ENCODE measurements around the gene LGALS3BP. TPM values are rescaled to one million over a fixed set of nuclear protein-coding genes. Genes with fewer than 3 reads are reported as not detected.

The LGALS3BP gene
- total and polyA plus RNA-seq, 12 donors = 196 to 852 (median 545) TPM

DNA sequence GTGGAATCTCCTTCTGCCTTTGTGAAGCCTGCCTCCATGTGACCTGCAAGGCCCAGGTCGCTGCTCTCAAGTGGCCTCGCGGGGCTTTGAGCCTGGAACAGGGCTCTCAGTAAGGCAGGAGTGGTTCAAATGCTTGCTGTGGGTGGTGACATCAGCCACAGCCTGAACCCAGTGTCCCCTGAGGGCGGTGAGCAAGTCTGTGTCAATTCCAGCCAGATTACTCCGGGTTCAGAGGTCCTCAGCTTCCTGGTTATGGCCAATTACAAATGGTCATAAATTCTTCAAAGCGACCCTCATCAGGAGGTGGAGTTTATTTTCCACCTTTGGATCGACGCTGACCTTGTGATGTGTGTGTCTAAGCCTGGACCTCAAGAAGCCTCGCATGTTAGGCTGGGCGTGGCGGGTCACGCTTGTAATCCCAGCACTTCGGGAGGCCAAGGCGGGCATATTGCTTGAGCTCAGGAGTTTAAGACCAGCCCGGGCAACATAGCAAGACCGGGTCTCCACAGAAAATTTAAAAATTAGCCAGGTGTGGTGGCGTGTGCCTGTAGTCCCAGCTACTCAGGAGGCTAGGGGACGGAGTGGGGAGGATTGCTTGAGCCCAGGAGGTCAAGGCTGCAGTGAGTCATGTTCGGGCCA is 17.3 kb downstream of the LGALS3BP start:
- Histone ChIP-seq H3K4me3 (no peak overlapping the region), H3K36me3 (peaks cover 0 to 12% (median 0%) of the 10 kb centered on the region in 9 donors), H3K4me1 (peaks cover 0 to 13% (median 0%) of the 10 kb centered on the region in 9 donors), H3K9me3 (no peaks in the 10 kb centered on the region), H3K27ac (no peak overlapping the region), H3K27me3 (no peaks in the 10 kb centered on the region)
- intact Hi-C loops (cut with DNase I) = no loop called here
- DNase-seq = no peak
- 82 to 84% methylated on average over 19 of the region's 19 CpGs for WGBS, 2 donors
- TF ChIP-seq, protein P1, sequence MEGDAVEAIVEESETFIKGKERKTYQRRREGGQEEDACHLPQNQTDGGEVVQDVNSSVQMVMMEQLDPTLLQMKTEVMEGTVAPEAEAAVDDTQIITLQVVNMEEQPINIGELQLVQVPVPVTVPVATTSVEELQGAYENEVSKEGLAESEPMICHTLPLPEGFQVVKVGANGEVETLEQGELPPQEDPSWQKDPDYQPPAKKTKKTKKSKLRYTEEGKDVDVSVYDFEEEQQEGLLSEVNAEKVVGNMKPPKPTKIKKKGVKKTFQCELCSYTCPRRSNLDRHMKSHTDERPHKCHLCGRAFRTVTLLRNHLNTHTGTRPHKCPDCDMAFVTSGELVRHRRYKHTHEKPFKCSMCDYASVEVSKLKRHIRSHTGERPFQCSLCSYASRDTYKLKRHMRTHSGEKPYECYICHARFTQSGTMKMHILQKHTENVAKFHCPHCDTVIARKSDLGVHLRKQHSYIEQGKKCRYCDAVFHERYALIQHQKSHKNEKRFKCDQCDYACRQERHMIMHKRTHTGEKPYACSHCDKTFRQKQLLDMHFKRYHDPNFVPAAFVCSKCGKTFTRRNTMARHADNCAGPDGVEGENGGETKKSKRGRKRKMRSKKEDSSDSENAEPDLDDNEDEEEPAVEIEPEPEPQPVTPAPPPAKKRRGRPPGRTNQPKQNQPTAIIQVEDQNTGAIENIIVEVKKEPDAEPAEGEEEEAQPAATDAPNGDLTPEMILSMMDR (IDR thresholded peaks at IDR 0.05) = no peak
- peak in 1 of 8 donors; percentile 45 for ATAC-seq

DNA sequence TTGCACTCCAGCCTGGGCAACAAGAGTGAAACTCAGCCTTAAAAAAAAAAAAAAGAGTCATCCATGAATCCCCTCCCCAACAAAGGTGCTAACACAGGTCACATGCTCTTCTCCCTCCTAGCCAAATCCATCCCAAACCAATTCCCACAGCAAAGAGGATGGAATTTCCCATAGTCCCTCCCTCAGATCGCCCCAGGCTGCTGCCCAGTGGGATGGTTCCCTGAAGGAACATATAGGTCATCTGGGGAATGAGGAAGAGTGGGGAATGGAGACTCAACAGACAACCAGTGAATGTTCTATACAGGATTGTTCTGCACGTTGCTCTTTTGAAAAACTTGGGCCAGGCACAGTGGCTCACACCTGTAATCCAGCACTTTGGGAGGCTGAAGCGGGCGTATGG is 18.2 kb downstream of the LGALS3BP start:
- no peak overlapping the region for H3K4me3 ChIP-seq
- no peak for DNase-seq
- peaks cover 0 to 4% (median 0%) of the 10 kb centered on the region in 9 donors for H3K36me3 ChIP-seq
- WGBS, 2 donors = 92 to 96% methylated on average over 4 of the region's 4 CpGs
- no peaks in the 10 kb centered on the region for H3K27me3 ChIP-seq
- intact Hi-C loops (cut with DNase I) = no loop called here
- no peak for ATAC-seq
- no peaks in the 10 kb centered on the region for H3K9me3 ChIP-seq
- no peak overlapping the region for H3K27ac ChIP-seq
- TF ChIP-seq, protein P1 (IDR thresholded peaks at IDR 0.05) = no peak
- H3K4me1 ChIP-seq = peaks cover 0 to 13% (median 0%) of the 10 kb centered on the region in 9 donors

DNA sequence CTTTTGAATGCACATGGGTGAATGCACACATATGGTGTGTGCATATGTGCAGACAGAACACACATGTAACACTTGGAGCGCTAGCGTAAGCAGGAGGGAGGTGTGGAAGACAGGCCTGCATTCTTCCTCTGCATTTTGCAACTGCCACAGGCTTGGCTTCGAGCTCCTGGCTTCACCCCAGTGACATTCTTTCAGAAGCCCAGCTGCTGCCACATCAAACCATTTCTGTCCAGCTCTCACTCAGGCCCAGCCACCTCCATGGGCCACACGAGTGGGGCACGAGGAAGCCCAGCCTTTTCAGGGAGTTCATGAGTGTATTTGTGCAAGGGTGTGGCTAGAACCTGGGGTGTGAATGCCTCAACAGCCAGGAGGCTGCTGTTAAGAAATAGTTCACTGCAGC is 18.8 kb downstream of the LGALS3BP start:
- 43 to 61% methylated on average over 5 of the region's 5 CpGs for WGBS, 2 donors
- H3K27ac ChIP-seq = peak overlapping the region in 1 of 10 donors; percentile 35
- H3K4me1 ChIP-seq = peaks cover 0 to 13% (median 0%) of the 10 kb centered on the region in 9 donors
- peak; percentile 51 to 92 (median 77) for ATAC-seq
- H3K9me3 ChIP-seq = no peaks in the 10 kb centered on the region
- intact Hi-C loops (cut with DNase I) = no loop called here
- H3K27me3 ChIP-seq = no peaks in the 10 kb centered on the region
- H3K36me3 ChIP-seq = no peaks in the 10 kb centered on the region
- peak in 1 of 2 donors; percentile 57 for DNase-seq
- TF ChIP-seq, protein P1 (IDR thresholded peaks at IDR 0.05) = no peak
- H3K4me3 ChIP-seq = no peak overlapping the region

DNA sequence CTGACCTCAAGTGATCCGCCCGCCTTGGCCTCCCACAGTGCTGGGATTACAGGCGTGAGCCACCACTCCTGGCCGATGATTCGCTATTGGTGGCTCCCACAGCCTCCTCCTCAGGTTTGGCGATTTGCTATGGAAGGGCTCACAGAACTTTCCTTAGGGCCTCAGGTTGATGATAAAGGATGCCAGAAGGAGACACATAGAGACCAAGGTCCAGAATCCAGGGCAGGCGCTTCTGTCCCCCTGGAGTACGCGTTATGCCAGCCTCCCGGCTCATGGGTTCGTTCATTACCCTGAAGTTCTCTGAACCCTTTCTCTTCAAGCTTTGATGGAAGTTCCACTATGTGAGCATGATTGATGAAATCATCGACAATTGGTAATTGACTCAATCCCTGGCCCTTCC is 19.9 kb downstream of the LGALS3BP start:
- H3K36me3 ChIP-seq = no peaks in the 10 kb centered on the region

More for the DNA sequence above, 19.9 kb downstream of the LGALS3BP start:
- Histone ChIP-seq H3K27ac (no peak overlapping the region), H3K4me3 (no peak overlapping the region), H3K27me3 (no peaks in the 10 kb centered on the region), H3K4me1 (peaks cover 0 to 13% (median 0%) of the 10 kb centered on the region in 9 donors), H3K9me3 (no peaks in the 10 kb centered on the region)
- TF ChIP-seq, protein P1 (IDR thresholded peaks at IDR 0.05) = no peak
- intact Hi-C loops (cut with DNase I) = no loop called here
- no peak for ATAC-seq
- no peak for DNase-seq
- 96 to 97% methylated on average over 12 of the region's 12 CpGs for WGBS, 2 donors

Measured in heart right ventricle (tissue), 16 donors.